ENCODE results near the gene C1orf35. TPM values are rescaled to one million over a fixed set of nuclear protein-coding genes. Genes with fewer than 3 reads are reported as not detected.
A peak's percentile ranks its signal among the peaks of the same experiment; 100 is the strongest.

The C1orf35 gene
- total RNA-seq, 1 donor, result 5.4 TPM

- Histone ChIP-seq H2AFZ (ENCODE audit: low read length) (no peak overlapping the region), H3K27me3 (ENCODE audit: insufficient read depth, low read length) (no peaks in the 10 kb centered on the region), H3K4me3 (ENCODE audit: insufficient read depth, low read length) (no peak overlapping the region), H3K4me2 (ENCODE audit: insufficient read depth, low read length) (no peak overlapping the region), H4K20me1 (ENCODE audit: insufficient read depth, low read length) (peaks cover 100% of the 10 kb centered on the region), H3K79me2 (ENCODE audit: insufficient read depth, low read length) (peaks cover 100% of the 10 kb centered on the region), H3K36me3 (ENCODE audit: insufficient read depth, low read length) (peaks cover 55% of the 10 kb centered on the region), H3K4me1 (ENCODE audit: insufficient read depth, low read length) (peaks cover 54% of the 10 kb centered on the region), H3K9me3 (ENCODE audit: low read depth, low read length) (no peaks in the 10 kb centered on the region), H3K27ac (ENCODE audit: low read depth, low read length) (no peak overlapping the region)
- TF ChIP-seq CTCF (IDR thresholded peaks at IDR 0.05; ENCODE audit: extremely low read depth, low read depth, low read length), result no peak
- DNase-seq (ENCODE audit: insufficient read length, low spot score, missing footprints), result no peak
These were observed 12.0 kb downstream of the C1orf35 start for GRCh38 chr1:228091084-228091483.

- Histone ChIP-seq H3K4me2 (ENCODE audit: insufficient read depth, low read length) (peak overlapping the region; percentile 23), H3K9me3 (ENCODE audit: low read depth, low read length) (no peaks in the 10 kb centered on the region), H3K4me3 (ENCODE audit: insufficient read depth, low read length) (no peak overlapping the region), H3K27me3 (ENCODE audit: insufficient read depth, low read length) (no peaks in the 10 kb centered on the region), H3K4me1 (ENCODE audit: insufficient read depth, low read length) (peaks cover 54% of the 10 kb centered on the region), H3K79me2 (ENCODE audit: insufficient read depth, low read length) (peaks cover 100% of the 10 kb centered on the region), H4K20me1 (ENCODE audit: insufficient read depth, low read length) (peaks cover 100% of the 10 kb centered on the region), H3K27ac (ENCODE audit: low read depth, low read length) (peak overlapping the region; percentile 91), H2AFZ (ENCODE audit: low read length) (no peak overlapping the region), H3K36me3 (ENCODE audit: insufficient read depth, low read length) (peaks cover 51% of the 10 kb centered on the region)
- peak; percentile 92 for DNase-seq (ENCODE audit: insufficient read length, low spot score, missing footprints)
- no peak for TF ChIP-seq CTCF (IDR thresholded peaks at IDR 0.05; ENCODE audit: extremely low read depth, low read depth, low read length)
These were observed 12.5 kb downstream of the C1orf35 start for GRCh38 chr1:228090613-228091081.

GRCh38 chr1:228089519-228090380 is 13.4 kb downstream of the C1orf35 start:
- Histone ChIP-seq H3K27ac (ENCODE audit: low read depth, low read length) (peak overlapping the region; percentile 91), H3K4me1 (ENCODE audit: insufficient read depth, low read length) (peaks cover 60% of the 10 kb centered on the region), H3K27me3 (ENCODE audit: insufficient read depth, low read length) (no peaks in the 10 kb centered on the region), H3K9me3 (ENCODE audit: low read depth, low read length) (no peaks in the 10 kb centered on the region), H2AFZ (ENCODE audit: low read length) (no peak overlapping the region), H3K4me3 (ENCODE audit: insufficient read depth, low read length) (no peak overlapping the region), H4K20me1 (ENCODE audit: insufficient read depth, low read length) (peaks cover 100% of the 10 kb centered on the region), H3K36me3 (ENCODE audit: insufficient read depth, low read length) (peaks cover 55% of the 10 kb centered on the region), H3K4me2 (ENCODE audit: insufficient read depth, low read length) (peak overlapping the region; percentile 23), H3K79me2 (ENCODE audit: insufficient read depth, low read length) (peaks cover 100% of the 10 kb centered on the region)
- no peak for TF ChIP-seq CTCF (IDR thresholded peaks at IDR 0.05; ENCODE audit: extremely low read depth, low read depth, low read length)
- DNase-seq (ENCODE audit: insufficient read length, low spot score, missing footprints), result no peak

Data from osteoblast (primary cell).